Measurements from ENCODE around the gene THAP10.
A peak's percentile ranks its signal among the peaks of the same experiment; 100 is the strongest.
"Not testable (repeated sequence)": the region's sequence is repeated elsewhere in the genome, so short reads cannot be mapped to it uniquely, and the experiment has no call there.

The THAP10 gene

DNA sequence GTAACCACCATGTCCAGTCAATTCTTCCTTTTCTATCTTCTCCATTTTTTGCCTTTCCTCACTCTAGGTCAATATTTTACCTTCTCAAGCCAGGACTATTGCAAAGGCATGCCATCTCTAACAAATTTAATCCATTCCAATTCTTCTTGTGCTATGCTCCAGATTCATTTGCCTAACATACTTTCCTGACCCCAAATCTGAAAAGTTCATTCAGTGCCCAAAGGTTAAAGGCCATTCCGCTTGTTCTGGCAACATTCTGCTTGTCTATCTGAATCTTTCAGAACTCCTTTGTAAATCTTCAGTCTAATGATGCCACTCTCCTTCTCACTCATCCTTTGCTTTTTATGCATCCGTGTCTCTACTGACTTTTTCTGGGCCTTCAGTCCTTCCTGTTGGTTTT, 15.6 kb downstream of the THAP10 start:
- no peaks in the 10 kb centered on the region for H3K79me2 ChIP-seq (ENCODE audit: insufficient read depth, low read depth)
- H3K27me3 ChIP-seq (ENCODE audit: insufficient read depth, low read depth): no peaks in the 10 kb centered on the region
- H3K4me2 ChIP-seq: no peak overlapping the region
- no peak overlapping the region for H3K4me3 ChIP-seq (IDR thresholded peaks at IDR 0.05; ENCODE audit: insufficient read depth, low read depth, low read length)
- no peaks in the 10 kb centered on the region for H3K36me3 ChIP-seq (ENCODE audit: insufficient read depth)
- no peak overlapping the region for H2AFZ ChIP-seq (ENCODE audit: low read depth)
- no peak for TF ChIP-seq CTCF (conservative IDR thresholded peaks at IDR 0.05; ENCODE audit: low read depth, low read length)
- H3K4me1 ChIP-seq (ENCODE audit: low read depth, poor library complexity, severe bottlenecking): peaks cover 14% of the 10 kb centered on the region
- no peaks in the 10 kb centered on the region for H4K20me1 ChIP-seq (ENCODE audit: insufficient read depth)
- no peak overlapping the region for H3K9ac ChIP-seq
- H3K27ac ChIP-seq: no peak overlapping the region

DNA sequence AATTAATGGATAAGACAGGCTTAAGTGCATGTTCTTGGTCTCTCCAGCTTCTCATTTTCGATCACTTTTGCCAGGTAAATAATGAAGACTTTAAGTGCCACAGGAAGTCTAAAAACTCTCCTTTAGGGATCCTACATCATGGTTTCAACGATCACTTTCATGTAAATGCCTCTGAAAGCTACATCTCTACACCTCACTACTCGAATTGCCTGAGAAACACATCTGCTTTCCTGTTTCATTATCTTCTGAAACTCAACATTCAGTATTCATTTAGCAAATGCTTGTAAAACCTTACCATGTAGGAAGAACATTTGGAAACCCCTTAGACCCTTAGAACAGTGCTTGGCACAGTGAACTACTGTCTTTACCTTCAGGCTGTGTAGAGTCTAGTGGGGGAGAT, 16.2 kb downstream of the THAP10 start:
- Histone ChIP-seq H3K4me1 (ENCODE audit: low read depth, poor library complexity, severe bottlenecking) (peaks cover 14% of the 10 kb centered on the region), H3K27me3 (ENCODE audit: insufficient read depth, low read depth) (no peaks in the 10 kb centered on the region), H3K4me2 (no peak overlapping the region; the same call in 1 of the 2 replicates), H3K9ac (no peak overlapping the region), H3K36me3 (ENCODE audit: insufficient read depth) (no peaks in the 10 kb centered on the region), H4K20me1 (ENCODE audit: insufficient read depth) (no peaks in the 10 kb centered on the region), H3K79me2 (ENCODE audit: insufficient read depth, low read depth) (no peaks in the 10 kb centered on the region), H3K27ac (no peak overlapping the region), H3K4me3 (IDR thresholded peaks at IDR 0.05; ENCODE audit: insufficient read depth, low read depth, low read length) (no peak overlapping the region), H2AFZ (ENCODE audit: low read depth) (no peak overlapping the region)
- TF ChIP-seq CTCF (conservative IDR thresholded peaks at IDR 0.05; ENCODE audit: low read depth, low read length): no peak

DNA sequence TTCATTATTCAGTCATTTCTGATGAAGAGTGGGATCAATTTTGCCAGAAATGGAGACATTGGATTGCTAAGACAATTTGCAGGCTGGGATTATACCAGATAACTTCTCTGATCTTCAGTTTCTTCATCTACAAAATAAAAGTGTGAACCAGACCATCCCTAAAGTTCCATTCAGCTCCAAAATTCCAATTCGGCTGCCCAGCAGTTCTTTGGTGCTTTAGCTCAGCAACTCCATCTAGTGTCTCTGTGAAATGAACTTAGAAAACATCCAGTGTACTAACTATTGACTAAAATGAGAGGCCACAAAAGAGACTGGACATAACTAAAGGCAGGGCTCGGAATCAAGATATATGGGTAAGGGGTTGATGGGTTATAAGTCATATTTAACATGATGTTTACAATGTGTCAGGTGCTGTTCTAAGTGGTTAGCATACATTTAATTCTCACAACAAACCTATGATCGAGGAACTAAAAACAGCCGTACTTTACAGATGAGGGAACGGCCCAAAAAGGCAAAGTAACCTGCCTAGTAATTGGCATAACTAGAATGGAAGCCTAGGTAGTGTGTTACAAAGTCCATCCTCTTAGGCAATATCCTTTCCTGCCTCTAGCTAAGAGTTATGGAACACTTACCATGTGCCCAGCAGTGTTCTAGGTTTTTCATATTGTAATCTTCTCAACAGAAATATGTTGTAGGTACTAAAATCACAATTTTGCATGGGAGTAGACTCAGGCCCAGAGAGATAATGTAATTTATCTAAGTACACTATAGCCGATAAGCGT, 17.0 kb downstream of the THAP10 start:
- Histone ChIP-seq H3K4me3 (IDR thresholded peaks at IDR 0.05; ENCODE audit: insufficient read depth, low read depth, low read length) (no peak overlapping the region), H3K9ac (no peak overlapping the region), H3K4me2 (no peak overlapping the region; the same call in 1 of the 2 replicates), H3K4me1 (ENCODE audit: low read depth, poor library complexity, severe bottlenecking) (peaks cover 21% of the 10 kb centered on the region), H3K79me2 (ENCODE audit: insufficient read depth, low read depth) (no peaks in the 10 kb centered on the region), H2AFZ (ENCODE audit: low read depth) (no peak overlapping the region), H3K27ac (no peak overlapping the region), H4K20me1 (ENCODE audit: insufficient read depth) (no peaks in the 10 kb centered on the region), H3K27me3 (ENCODE audit: insufficient read depth, low read depth) (no peaks in the 10 kb centered on the region), H3K36me3 (ENCODE audit: insufficient read depth) (no peaks in the 10 kb centered on the region)
- TF ChIP-seq CTCF (conservative IDR thresholded peaks at IDR 0.05; ENCODE audit: low read depth, low read length): 0 out of 2 replicates have a peak, but pooled peaks have one; percentile 12

DNA sequence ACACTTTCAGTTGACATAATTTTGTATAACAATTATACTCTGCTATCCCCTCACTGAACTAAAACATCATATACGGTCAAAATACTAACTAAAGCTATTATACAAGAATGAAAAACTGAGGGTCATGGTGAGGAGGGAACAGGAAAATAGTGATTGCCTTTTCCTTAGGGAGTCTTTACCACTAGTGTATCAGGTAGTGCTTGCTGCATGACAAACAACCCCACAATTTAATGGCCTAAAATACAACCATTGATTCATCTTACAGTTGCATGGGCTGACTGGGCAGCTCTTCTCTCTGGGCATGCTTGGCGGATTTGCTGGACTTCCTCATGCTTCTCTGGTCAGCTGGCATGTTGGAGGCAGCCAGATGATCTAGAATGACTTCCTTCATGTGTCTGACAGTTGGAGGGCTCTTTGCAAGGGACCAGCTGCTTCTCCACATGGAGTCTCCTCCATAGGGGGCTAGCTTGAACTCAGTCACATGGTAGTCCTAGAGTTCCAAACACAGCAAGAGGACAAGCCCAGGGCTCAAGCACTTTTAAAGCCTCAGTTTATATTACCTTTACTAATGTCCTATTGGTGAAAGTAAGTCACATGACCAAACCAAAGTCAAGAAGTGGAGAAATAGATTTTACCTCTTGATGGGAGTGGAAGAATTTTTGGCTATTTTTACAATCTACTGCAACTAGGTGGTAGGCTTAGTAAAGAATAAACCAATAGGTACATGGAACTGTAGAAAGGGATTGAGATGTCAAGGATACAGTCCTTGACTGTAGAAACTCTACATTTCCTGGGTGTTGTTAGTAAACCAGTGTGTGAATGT, 18.8 kb downstream of the THAP10 start:
- H3K9ac ChIP-seq: no peak overlapping the region
- H3K79me2 ChIP-seq (ENCODE audit: insufficient read depth, low read depth): no peaks in the 10 kb centered on the region
- no peaks in the 10 kb centered on the region for H3K27me3 ChIP-seq (ENCODE audit: insufficient read depth, low read depth)
- no peaks in the 10 kb centered on the region for H4K20me1 ChIP-seq (ENCODE audit: insufficient read depth)
- no peak overlapping the region for H3K4me3 ChIP-seq (IDR thresholded peaks at IDR 0.05; ENCODE audit: insufficient read depth, low read depth, low read length)
- no peak overlapping the region for H2AFZ ChIP-seq (ENCODE audit: low read depth)
- H3K36me3 ChIP-seq (ENCODE audit: insufficient read depth): no peaks in the 10 kb centered on the region
- H3K4me1 ChIP-seq (ENCODE audit: low read depth, poor library complexity, severe bottlenecking): peaks cover 33% of the 10 kb centered on the region
- H3K27ac ChIP-seq: no peak overlapping the region
- no peak overlapping the region for H3K4me2 ChIP-seq
- no peak for TF ChIP-seq CTCF (conservative IDR thresholded peaks at IDR 0.05; ENCODE audit: low read depth, low read length)

DNA sequence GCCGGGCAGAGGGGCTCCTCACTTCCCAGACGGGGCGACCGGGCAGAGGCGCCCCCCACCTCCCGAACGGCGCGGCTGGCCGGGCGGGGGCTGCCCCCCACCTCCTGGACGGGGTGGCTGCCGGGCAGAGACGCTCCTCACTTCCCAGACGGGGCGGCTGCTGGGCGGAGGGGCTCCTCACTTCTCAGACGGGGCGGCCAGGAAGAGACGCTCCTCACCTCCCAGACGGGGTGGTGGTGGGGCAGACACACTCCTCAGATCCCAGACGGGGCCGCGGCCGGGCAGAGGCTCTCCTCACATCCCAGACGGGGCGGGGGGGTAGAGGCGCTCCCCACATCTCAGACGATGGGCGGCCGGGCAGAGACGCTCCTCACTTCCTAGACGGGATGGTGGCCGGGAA, 20.7 kb downstream of the THAP10 start:
- not testable (repeated sequence) for H3K36me3 ChIP-seq (ENCODE audit: insufficient read depth); H3K27ac ChIP-seq; H3K27me3 ChIP-seq (ENCODE audit: insufficient read depth, low read depth); H3K9ac ChIP-seq; H2AFZ ChIP-seq (ENCODE audit: low read depth); H3K79me2 ChIP-seq (ENCODE audit: insufficient read depth, low read depth); H3K4me2 ChIP-seq; H3K4me3 ChIP-seq (IDR thresholded peaks at IDR 0.05; ENCODE audit: insufficient read depth, low read depth, low read length); H4K20me1 ChIP-seq (ENCODE audit: insufficient read depth)
- H3K4me1 ChIP-seq (ENCODE audit: low read depth, poor library complexity, severe bottlenecking): peaks cover 29% of the 10 kb centered on the region
